GM12878 (cell line): ENCODE data around the gene REV3L. TPM values are rescaled to one million over a fixed set of nuclear protein-coding genes. Genes with fewer than 3 reads are reported as not detected.

Source experiments
- ATF7 ChIP-seq: fragments of 450-650 bp; IDR thresholded peaks from 2 replicates; pipeline ENCODE4 v1.6.1; 2016; ENCODE audit warnings: low read depth, mild to moderate bottlenecking
- BACH1 ChIP-seq: fragments of 450-650 bp; IDR thresholded peaks from 2 replicates; pipeline ENCODE4 v1.6.1; 2017; ENCODE audit warnings: mild to moderate bottlenecking, borderline replicate concordance
- BCLAF1 ChIP-seq: fragments of 450-650 bp; IDR thresholded peaks from 2 replicates; pipeline ENCODE4 v1.6.1; 2017; ENCODE audit warnings: antibody characterized with exemption, mild to moderate bottlenecking, moderate library complexity
- BMI1 ChIP-seq: fragments of 450-650 bp; IDR thresholded peaks from 2 replicates; pipeline ENCODE4 v1.6.1; 2016; ENCODE audit warnings: mild to moderate bottlenecking, moderate library complexity, borderline replicate concordance
- CUX1 ChIP-seq: IDR thresholded peaks from 2 replicates; pipeline ENCODE4 v1.6.1; 2012; ENCODE audit warnings: improper control_type of control experiment, low read depth, low read length; ENCODE audit not compliant: insufficient replicate concordance
- FOS ChIP-seq: IDR thresholded peaks from 3 replicates; pipeline ENCODE4 v1.6.1; 2011; ENCODE audit warnings: borderline replicate concordance; ENCODE audit not compliant: insufficient read length; ENCODE audit errors: extremely low read depth
- FOXK2 ChIP-seq: fragments of 450-650 bp; IDR thresholded peaks from 2 replicates; pipeline ENCODE4 v1.6.1; 2017; ENCODE audit warnings: mild to moderate bottlenecking, moderate library complexity
- GATAD2B ChIP-seq: fragments of 450-650 bp; conservative IDR thresholded peaks from 2 replicates; pipeline ENCODE4 v1.6.1; 2017; ENCODE audit warnings: low read depth, mild to moderate bottlenecking, moderate library complexity
- IKZF2 ChIP-seq, 2 experiments: fragments of 450-650 bp; IDR thresholded peaks; 2 replicates each; pipeline ENCODE4 v1.6.1; 2017; ENCODE audit warnings: mild to moderate bottlenecking in 2 of 2, moderate library complexity in 2 of 2
- JUND ChIP-seq: IDR thresholded peaks from 2 replicates; pipeline ENCODE4 v1.6.1; 2012; ENCODE audit warnings: low read depth, mild to moderate bottlenecking, low read length, improper control_type of control experiment, moderate library complexity
- KDM1A ChIP-seq: fragments of 200-600 bp; sonication (generic); IDR thresholded peaks from 2 replicates; pipeline ENCODE4 v1.6.1; 2016; ENCODE audit warnings: borderline replicate concordance
- MTA2 ChIP-seq: fragments of 450-650 bp; IDR thresholded peaks from 2 replicates; pipeline ENCODE4 v1.6.1; 2016; ENCODE audit warnings: low read depth, mild to moderate bottlenecking, moderate library complexity
- NKRF ChIP-seq: fragments of 450-650 bp; conservative IDR thresholded peaks from 2 replicates; pipeline ENCODE4 v1.6.1; 2017; ENCODE audit warnings: mild to moderate bottlenecking, moderate library complexity
- PML ChIP-seq: IDR thresholded peaks from 2 replicates; pipeline ENCODE4 v1.6.1; 2012; ENCODE audit warnings: low read length, inconsistent platforms
- RBBP5 ChIP-seq: fragments of 200-600 bp; sonication (generic); conservative IDR thresholded peaks from 2 replicates; pipeline ENCODE4 v1.6.1; 2016
- RELA ChIP-seq: fragments of 450-650 bp; IDR thresholded peaks from 2 replicates; pipeline ENCODE4 v1.8.0; 2014; ENCODE audit warnings: borderline replicate concordance; ENCODE audit not compliant: partially characterized antibody
- STAT1 ChIP-seq: fragments of 450-650 bp; conservative IDR thresholded peaks from 2 replicates; pipeline ENCODE4 v1.6.1; 2014; ENCODE audit warnings: antibody characterized with exemption, mild to moderate bottlenecking
- SUPT20H ChIP-seq: IDR thresholded peaks from 2 replicates; pipeline ENCODE4 v1.6.1; 2011; ENCODE audit warnings: low read depth, mild to moderate bottlenecking, low read length, moderate library complexity, borderline replicate concordance; ENCODE audit not compliant: control insufficient read depth
- YBX1 ChIP-seq: fragments of 450-650 bp; IDR thresholded peaks from 2 replicates; pipeline ENCODE4 v1.6.1; 2016; ENCODE audit warnings: antibody characterized with exemption
- ZBED1 ChIP-seq: IDR thresholded peaks from 2 replicates; pipeline ENCODE4 v1.6.1; 2016; ENCODE audit warnings: borderline replicate concordance
- ZNF207 ChIP-seq: fragments of 450-650 bp; IDR thresholded peaks from 2 replicates; pipeline ENCODE4 v1.6.1; 2014; ENCODE audit warnings: antibody characterized with exemption, mild to moderate bottlenecking, borderline replicate concordance
- polyA plus RNA-seq, 11 experiments: library from polyadenylated mRNA; depleted of rRNA in 4 of 11; unstranded in 6 of 11; stranded (reverse) in 5 of 11; fragments of >200 nt; fragmentation: Nextera tagmentation in 4 of 11; fragmentation: Illumina TruSeq in 1 of 11; extraction: Ambion mirVana in 4 of 11; extraction: Trizol in 1 of 11; gene quantifications; 1 replicate in 1 of 11; 2 replicates in 10 of 11; pipeline versions ENCODE4 v1.2.1 to v1.2.3, GENCODE V29; 2011 to 2016; ENCODE audit warnings: inconsistent platforms in 2 of 11, missing spikeins in 2 of 11, low read depth in 1 of 11
- total RNA-seq, 4 experiments: library from RNA; depleted of rRNA in 3 of 4; stranded (reverse); fragments of >200 nt in 3 of 4; fragmentation: Illumina TruSeq in 1 of 4; extraction: Trizol in 1 of 4; gene quantifications; 2 replicates each; pipeline versions ENCODE4 v1.2.1 to v1.2.3, GENCODE V29; 2013 to 2021

REV3L gene
- total and polyA plus RNA-seq, 10 of the 15 experiments (the other 5 are each of a cell fraction or from before 2014, with no cell fraction given): 7.6 to 33.6 (median 21.5) TPM

GRCh38 chr6:111482959-111483735 lies at the start of gene REV3L (continued):
- no peak; the same call in 1 of the 2 replicates for TF ChIP-seq PML
- TF ChIP-seq STAT1: no peak
- no peak for TF ChIP-seq SUPT20H
- no peak for TF ChIP-seq FOXK2
- TF ChIP-seq MTA2: no peak
- no peak for TF ChIP-seq RELA
- no peak for TF ChIP-seq RBBP5
- TF ChIP-seq GATAD2B: no peak; the same call in 1 of the 2 replicates
- TF ChIP-seq BMI1: no peak
- TF ChIP-seq FOS: no peak
- TF ChIP-seq KDM1A: no peak
- TF ChIP-seq NKRF: peak; percentile 13; the same call in 1 of the 2 replicates
- TF ChIP-seq IKZF2 (IDR thresholded peaks at IDR 0.05): no peak
- TF ChIP-seq BACH1: no peak; the same call in 1 of the 2 replicates
- TF ChIP-seq YBX1: no peak
- TF ChIP-seq ZBED1: peak; percentile 18; the same call in 1 of the 2 replicates
- TF ChIP-seq CUX1: peak; percentile 89
- no peak for TF ChIP-seq ZNF207
- TF ChIP-seq BCLAF1: no peak
- TF ChIP-seq ATF7: peak; percentile 86
- TF ChIP-seq JUND: peak; percentile 72
